IPS-NIHi7 (cell line): Measurements from ENCODE around the gene MKI67.

Source experiments
- DNase-seq: peaks from one replicate; pipeline ENCODE4 v3.0.0; 2012; ENCODE audit warnings: mixed read lengths; ENCODE audit errors: extremely low spot score

MKI67 gene

GRCh38 chr10:128084364-128084763, 41.9 kb downstream of the MKI67 start:
- no peak for DNase-seq

GRCh38 chr10:128083191-128083895, 42.9 kb downstream of the MKI67 start:
- DNase-seq: no peak

DNA sequence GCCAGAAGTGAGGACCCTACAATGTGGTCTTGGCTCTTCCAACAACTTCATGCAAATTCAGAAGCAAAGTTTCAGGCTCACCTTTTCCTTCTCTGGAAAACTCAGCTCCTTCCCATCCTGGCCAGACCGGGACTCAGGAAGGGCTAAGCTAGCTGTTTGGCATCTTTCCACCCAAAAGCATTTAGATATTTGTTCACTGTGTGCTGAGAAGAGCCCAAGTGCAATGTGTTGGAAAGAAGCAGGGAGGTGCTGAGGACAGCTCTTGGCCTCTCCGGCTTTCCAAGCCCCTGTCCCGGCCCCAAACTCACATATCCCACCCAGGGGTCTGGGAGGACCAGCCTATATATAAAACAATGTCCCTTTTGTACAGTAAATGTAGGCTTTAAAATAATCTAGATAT, 44.5 kb downstream of the MKI67 start:
- no peak for DNase-seq

- no peak for DNase-seq
These were observed 45.0 kb downstream of the MKI67 start for GRCh38 chr10:128081222-128081621.

DNA sequence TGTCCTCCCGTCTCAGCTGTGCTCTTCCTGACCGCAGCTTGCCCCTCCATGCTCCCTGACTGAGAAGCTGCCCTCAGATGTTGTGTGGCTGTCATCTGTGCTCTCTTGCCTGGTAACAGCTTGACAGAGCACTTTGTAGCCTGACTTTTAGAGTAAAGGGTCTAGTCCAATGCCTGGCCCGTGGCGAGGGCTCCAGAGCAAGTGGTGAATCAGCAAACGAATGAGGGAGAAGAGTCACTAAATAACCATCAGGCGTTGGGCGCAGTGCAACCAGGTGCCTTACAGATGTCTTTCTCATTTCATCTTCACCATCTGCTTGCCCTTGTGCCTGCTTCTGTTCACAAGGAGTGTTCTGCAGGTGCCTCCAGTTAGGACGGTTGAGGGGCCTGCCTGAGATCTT, 45.6 kb downstream of the MKI67 start:
- DNase-seq: no peak

GRCh38 chr10:128080231-128080630, 46.0 kb downstream of the MKI67 start:
- DNase-seq: no peak

GRCh38 chr10:128078136-128078969, 47.9 kb downstream of the MKI67 start:
- DNase-seq: peak; percentile 75

DNA sequence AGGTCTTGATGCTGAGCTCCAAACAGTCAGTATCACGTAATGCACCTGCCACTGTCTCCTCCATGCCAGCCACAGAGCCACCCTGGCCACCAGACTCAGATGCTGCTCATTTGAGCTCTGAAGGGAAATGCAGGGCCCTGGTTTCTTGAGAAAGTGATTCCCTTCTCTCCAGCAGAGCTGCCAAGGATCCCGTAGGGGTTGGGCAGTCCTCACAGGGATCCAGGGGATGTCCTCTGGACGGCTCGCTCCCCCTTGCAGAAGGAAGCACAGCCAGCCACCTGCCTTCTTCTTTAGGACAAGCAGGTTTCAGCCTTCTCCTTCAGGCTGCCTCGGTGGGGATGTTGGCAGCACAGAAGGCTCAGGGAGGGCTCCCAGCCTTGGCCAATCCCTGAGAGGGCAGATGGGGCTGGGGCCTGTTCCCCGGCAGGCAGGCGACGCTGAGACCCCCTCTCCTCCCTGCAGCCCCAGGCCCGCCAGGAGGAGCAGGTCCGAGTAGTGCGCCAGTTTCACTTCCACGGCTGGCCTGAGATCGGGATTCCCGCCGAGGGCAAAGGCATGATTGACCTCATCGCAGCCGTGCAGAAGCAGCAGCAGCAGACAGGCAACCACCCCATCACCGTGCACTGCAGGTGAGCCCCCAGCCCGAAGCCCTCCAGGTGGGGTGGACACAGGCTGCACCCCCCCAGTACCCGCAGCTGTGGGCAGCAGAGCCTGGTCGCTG, 48.9 kb downstream of the MKI67 start:
- DNase-seq: no peak

GRCh38 chr10:128074589-128074988, 51.6 kb downstream of the MKI67 start:
- DNase-seq: no peak

GRCh38 chr10:128073890-128074289, 52.3 kb downstream of the MKI67 start:
- no peak for DNase-seq

- no peak for DNase-seq
These were observed 53.1 kb downstream of the MKI67 start for GRCh38 chr10:128072941-128073645.

DNA sequence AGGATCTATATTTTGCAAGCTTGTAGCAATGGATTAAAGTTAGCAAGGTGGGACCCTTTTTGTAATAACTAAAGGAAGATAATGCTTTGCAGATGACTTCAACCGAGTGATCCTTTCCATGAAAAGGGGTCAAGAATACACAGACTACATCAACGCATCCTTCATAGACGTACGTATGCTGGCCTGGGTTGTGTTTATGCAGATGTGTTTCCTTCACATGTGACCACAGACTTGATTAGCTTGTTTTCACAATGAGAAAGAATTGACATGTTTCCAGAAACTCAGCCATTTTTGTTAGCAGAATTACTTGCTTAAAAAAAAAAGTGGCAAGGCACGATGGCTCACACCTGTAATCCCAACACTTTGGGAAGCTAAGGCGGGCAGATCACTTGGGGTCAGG, 54.2 kb downstream of the MKI67 start:
- DNase-seq: no peak

DNA sequence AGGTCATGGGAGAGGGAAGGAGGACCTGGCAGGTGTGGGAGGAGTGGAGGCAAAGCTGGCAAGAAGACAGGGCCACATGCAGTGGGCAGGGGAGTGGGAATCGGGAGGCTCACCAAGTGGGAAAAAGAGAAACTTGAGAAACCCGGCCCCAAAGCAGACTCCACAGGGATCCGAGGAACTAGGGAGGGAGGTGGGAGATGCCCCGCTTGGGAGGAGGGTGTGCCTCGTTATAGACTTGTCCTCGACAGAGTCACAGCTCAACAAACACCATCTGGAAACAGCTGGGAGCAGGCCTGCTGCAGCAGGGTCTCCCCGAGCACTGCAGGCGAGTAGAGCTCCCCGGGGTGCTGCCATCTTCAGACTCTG, 54.8 kb downstream of the MKI67 start:
- DNase-seq: no peak

DNA sequence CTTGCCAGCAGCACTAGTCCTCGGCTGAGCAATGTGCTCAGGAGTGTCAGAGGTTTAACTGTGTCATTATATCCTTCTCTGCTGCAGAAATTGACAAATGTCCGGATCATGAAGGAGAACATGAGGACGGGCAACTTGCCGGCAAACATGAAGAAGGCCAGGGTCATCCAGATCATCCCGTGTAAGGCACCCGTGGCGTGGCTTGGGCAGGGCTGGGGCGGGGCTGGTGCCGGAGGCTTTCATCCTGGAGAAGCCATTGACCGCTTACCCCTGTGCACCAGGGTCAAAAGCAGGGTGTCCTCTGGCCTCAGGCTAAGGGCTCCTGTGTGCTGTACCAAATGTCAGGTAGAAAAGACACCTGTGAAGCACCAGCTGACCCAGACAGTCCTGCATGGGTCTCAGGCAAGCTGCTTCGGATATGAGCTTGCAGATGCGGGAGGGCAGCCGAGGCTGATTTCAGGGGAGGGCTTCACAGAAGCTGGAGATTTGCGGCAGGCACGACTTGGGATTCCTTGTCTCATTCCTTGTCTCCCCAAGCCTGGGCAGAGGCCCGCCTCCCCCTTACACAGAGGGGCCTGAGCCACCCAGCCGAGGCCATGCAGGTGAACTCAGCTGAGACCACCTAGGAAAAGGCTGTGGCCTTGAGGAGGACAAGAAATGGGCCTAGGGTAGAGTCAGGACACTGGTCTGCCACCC, 55.4 kb downstream of the MKI67 start:
- DNase-seq: no peak

- no peak for DNase-seq
These were observed 56.1 kb downstream of the MKI67 start for GRCh38 chr10:128070161-128070560.

GRCh38 chr10:128069351-128070051, 56.7 kb downstream of the MKI67 start:
- DNase-seq: peak; percentile 81

DNA sequence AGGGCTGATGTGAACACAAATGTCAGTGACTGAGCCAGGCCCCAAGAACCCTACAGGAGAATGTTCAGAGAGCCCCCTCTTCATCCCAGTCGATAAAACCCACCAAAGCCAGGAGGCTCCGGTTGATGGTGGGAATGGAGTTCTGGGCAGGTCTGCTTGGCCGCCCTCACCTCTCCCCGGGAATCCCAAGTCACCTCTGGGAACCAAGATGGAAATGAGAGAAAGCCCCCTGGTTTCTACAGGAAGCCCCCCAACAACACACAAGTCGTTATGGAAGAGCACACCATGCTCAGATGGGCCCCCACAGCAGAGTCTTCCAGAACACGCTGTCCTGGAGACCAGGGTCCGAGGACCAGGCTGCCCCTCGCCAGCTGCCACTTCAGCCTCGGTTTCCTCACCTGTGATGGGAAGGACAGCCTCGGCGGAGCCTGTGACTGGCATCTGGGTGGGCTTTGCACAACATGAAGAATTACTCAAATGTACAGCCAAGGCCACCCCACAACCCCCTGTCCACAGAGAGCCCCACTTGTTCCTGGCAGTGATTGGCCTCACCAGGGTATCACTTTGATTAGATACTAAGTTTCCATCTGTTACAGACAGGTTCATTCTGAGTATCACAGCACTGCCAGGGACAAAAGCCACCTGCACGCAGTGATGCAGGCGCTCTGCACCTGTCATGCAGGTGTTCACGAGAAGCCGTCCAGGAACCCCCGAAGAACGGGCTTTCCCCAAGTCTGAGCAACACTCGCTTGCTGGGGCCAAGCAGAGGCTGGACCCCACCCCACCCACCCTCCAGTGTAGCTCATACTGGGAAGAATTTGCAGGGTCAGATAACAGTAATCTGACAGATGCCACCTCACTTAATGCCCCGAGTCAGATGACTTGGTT, 57.6 kb downstream of the MKI67 start:
- DNase-seq: no peak

DNA sequence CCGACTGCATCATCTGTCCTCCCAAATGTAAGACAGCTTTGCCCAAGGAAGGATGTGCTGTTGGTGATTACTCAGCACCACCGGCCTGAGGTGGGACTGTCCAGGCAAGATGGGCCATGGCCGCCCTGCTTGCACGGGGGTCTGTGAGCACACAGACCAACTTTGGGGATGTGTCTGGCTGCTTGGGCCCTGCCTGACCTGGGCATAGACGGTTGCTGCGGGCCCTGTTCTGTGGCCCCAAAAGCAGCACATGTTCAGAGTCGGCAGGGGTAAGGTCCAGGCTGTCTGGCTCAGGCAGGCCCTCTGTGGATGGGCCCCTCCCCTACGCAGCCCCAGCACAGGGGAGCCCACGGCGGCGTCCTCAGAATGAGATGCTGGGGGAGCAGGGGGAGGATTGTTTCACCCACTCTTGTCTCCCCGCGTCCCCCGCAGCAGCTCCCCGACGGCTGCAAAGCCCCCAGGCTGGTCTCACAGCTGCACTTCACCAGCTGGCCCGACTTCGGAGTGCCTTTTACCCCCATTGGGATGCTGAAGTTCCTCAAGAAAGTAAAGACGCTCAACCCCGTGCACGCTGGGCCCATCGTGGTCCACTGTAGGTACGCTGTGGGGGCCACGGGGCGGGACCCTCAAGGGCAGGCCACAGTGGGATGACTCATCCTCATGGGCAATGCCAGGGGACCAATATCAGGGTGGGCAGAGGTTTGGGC, 58.4 kb downstream of the MKI67 start:
- no peak for DNase-seq

GRCh38 chr10:128066870-128067382, 59.3 kb downstream of the MKI67 start:
- no peak for DNase-seq
